Gastrocnemius medialis (tissue), 4 donors: ENCODE measurements around the gene TMEM108.

Experiments used
- CTCF ChIP-seq, 5 experiments: fragments of 450-650 bp in 3 of 5; fragments of 200-600 bp in 2 of 5; sonication (generic) in 2 of 5; IDR thresholded peaks in 4 of 5; conservative IDR thresholded peaks in 1 of 5; 1 replicate in 4 of 5; 2 replicates in 1 of 5; pipeline ENCODE4 v1.5.1; 2016 to 2019; ENCODE audit warnings: antibody characterized with exemption in 5 of 5, mild to moderate bottlenecking in 3 of 5, moderate library complexity in 3 of 5
- POLR2A ChIP-seq, 2 donors: fragments of 450-650 bp; IDR thresholded peaks; one replicate each; pipeline ENCODE4 v1.6.1; 2017; ENCODE audit warnings: antibody characterized with exemption in 2 of 2, mild to moderate bottlenecking in 2 of 2, moderate library complexity in 2 of 2

GRCh38 chr3:133408961-133409360, 370.8 kb downstream of the TMEM108 start:
- TF ChIP-seq CTCF (IDR thresholded peaks at IDR 0.05 in 4 of 5, conservative IDR thresholded peaks at IDR 0.05 in 1 of 5), result no peak
- TF ChIP-seq POLR2A (IDR thresholded peaks at IDR 0.05), result no peak
